HepG2 (cell line): Measurements from ENCODE around the gene CIBAR2. TPM values are rescaled to one million over a fixed set of nuclear protein-coding genes. Genes with fewer than 3 reads are reported as not detected.

Source experiments
- ATF1 ChIP-seq: IDR thresholded peaks from 2 replicates; pipeline ENCODE4 v1.6.1; 2016; ENCODE audit warnings: mild to moderate bottlenecking, control low read depth
- BATF2 ChIP-seq: sonication (generic); formaldehyde crosslinking; IDR thresholded peaks from 2 replicates; pipeline ENCODE4 v1.8.0; 2022; ENCODE audit warnings: mild to moderate bottlenecking, missing genetic modification reagents, moderate library complexity
- CEBPZ ChIP-seq: IDR thresholded peaks from 2 replicates; pipeline ENCODE4 v1.6.1; 2012; ENCODE audit warnings: low read length, improper control_type of control experiment
- CHCHD3 ChIP-seq: sonication (generic); formaldehyde crosslinking; IDR thresholded peaks from 2 replicates; pipeline ENCODE4 v1.8.0; 2022; ENCODE audit warnings: mild to moderate bottlenecking, missing genetic modification reagents, moderate library complexity
- CHD4 ChIP-seq: fragments of 200-600 bp; sonication (generic); IDR thresholded peaks from 2 replicates; pipeline ENCODE4 v1.7.0; 2017; ENCODE audit warnings: mild to moderate bottlenecking, low read length, borderline replicate concordance
- GABPA ChIP-seq, 2 experiments: IDR thresholded peaks; 2 replicates each; pipeline ENCODE4 v1.6.1; 2011 to 2016; ENCODE audit warnings: low read depth in 2 of 2, low read length in 1 of 2, missing biosample characterization in 1 of 2, missing genetic modification characterization in 1 of 2
- ISL2 ChIP-seq: sonication (generic); formaldehyde crosslinking; IDR thresholded peaks from 2 replicates; pipeline ENCODE4 v1.5.0; 2020; ENCODE audit warnings: missing genetic modification reagents
- KLF11 ChIP-seq: IDR thresholded peaks from 2 replicates; pipeline ENCODE4 v1.6.1; 2016; ENCODE audit warnings: missing compliant biosample characterization
- KLF9 ChIP-seq: IDR thresholded peaks from 2 replicates; pipeline ENCODE4 v1.6.1; 2016; ENCODE audit warnings: low read depth
- MEIS2 ChIP-seq: sonication (generic); formaldehyde crosslinking; IDR thresholded peaks from 2 replicates; pipeline ENCODE4 v1.9.0; 2021; ENCODE audit warnings: mild to moderate bottlenecking, missing genetic modification reagents
- NCOA1 ChIP-seq: sonication (generic); formaldehyde crosslinking; IDR thresholded peaks from 2 replicates; pipeline ENCODE4 v1.9.0; 2021; ENCODE audit warnings: missing genetic modification reagents
- NRL ChIP-seq: sonication (generic); formaldehyde crosslinking; IDR thresholded peaks from 2 replicates; pipeline ENCODE4 v1.5.0; 2020; ENCODE audit warnings: missing genetic modification reagents, mild to moderate bottlenecking, moderate library complexity, borderline replicate concordance
- SIN3B ChIP-seq: fragments of 150-350 bp; IDR thresholded peaks from 2 replicates; pipeline ENCODE4 v1.6.1; 2014; ENCODE audit warnings: low read length
- TBX2 ChIP-seq: sonication (generic); formaldehyde crosslinking; IDR thresholded peaks from 2 replicates; pipeline ENCODE4 v1.5.0; 2020; ENCODE audit warnings: missing genetic modification reagents, mild to moderate bottlenecking, borderline replicate concordance
- TEAD2 ChIP-seq: sonication (generic); formaldehyde crosslinking; IDR thresholded peaks from 2 replicates; pipeline ENCODE4 v1.9.0; 2021; ENCODE audit warnings: missing genetic modification reagents
- ZFP37 ChIP-seq: sonication (generic); formaldehyde crosslinking; IDR thresholded peaks from 2 replicates; pipeline ENCODE4 v1.4.0; 2020; ENCODE audit warnings: missing genetic modification reagents, borderline replicate concordance
- ZNF318 ChIP-seq: sonication (generic); formaldehyde crosslinking; IDR thresholded peaks from 2 replicates; pipeline ENCODE4 v1.4.0; 2020; ENCODE audit warnings: mild to moderate bottlenecking, missing genetic modification reagents
- ZNF343 ChIP-seq: sonication (generic); formaldehyde crosslinking; IDR thresholded peaks from 2 replicates; pipeline ENCODE4 v1.4.0; 2020; ENCODE audit warnings: mild to moderate bottlenecking, missing genetic modification reagents
- polyA plus RNA-seq, 8 experiments: library from polyadenylated mRNA; depleted of rRNA in 3 of 8; stranded (reverse) in 7 of 8; unstranded in 1 of 8; fragments of >200 nt; fragmentation: Illumina TruSeq in 4 of 8; extraction: Trizol in 4 of 8; gene quantifications; 2 replicates each; pipeline versions ENCODE4 v1.2.1 to v1.2.3, GENCODE V29; 2011 to 2016; ENCODE audit warnings: low read depth in 4 of 8, missing spikeins in 1 of 8, mixed read lengths in 1 of 8; ENCODE audit not compliant: insufficient read depth in 1 of 8
- total RNA-seq, 5 experiments: library from RNA; depleted of rRNA; stranded (reverse); fragments of >200 nt; fragmentation: Illumina TruSeq; extraction: Trizol; gene quantifications; 2 replicates each; pipeline ENCODE4 v1.2.3, GENCODE V29; 2016; ENCODE audit warnings: low read depth in 1 of 5

Gene CIBAR2
- total and polyA plus RNA-seq, 2 of the 13 experiments (the other 11 are each of a cell fraction or from before 2014, with no cell fraction given) = not detected

- TF ChIP-seq CEBPZ (no peak), KLF9 (CRISPR knock-in tag) (peak; percentile 63; the same call in 1 of the 2 replicates), TEAD2 (CRISPR knock-in tag) (no peak), SIN3B (no peak), ISL2 (peak; percentile 69; the same call in 1 of the 2 replicates), MEIS2 (CRISPR knock-in tag) (no peak), KLF11 (CRISPR knock-in tag) (peak; percentile 46), ZFP37 (peak; percentile 44; the same call in 1 of the 2 replicates), CHD4 (no peak), CHCHD3 (no peak), ZNF343 (peak; percentile 56), GABPA (IDR thresholded peaks at IDR 0.05; ENCODE audit: low read depth, low read length) (no peak), GABPA (CRISPR knock-in tag; IDR thresholded peaks at IDR 0.05; ENCODE audit: low read depth) (peak; percentile 43), NRL (CRISPR knock-in tag) (peak; percentile 52; the same call in 1 of the 2 replicates), ZNF318 (CRISPR knock-in tag) (no peak; the same call in 1 of the 2 replicates), ATF1 (CRISPR knock-in tag) (no peak), TBX2 (CRISPR knock-in tag) (peak; percentile 74), NCOA1 (CRISPR knock-in tag) (0 out of 2 replicates have a peak, but pooled peaks have one; percentile 6), BATF2 (CRISPR knock-in tag) (0 out of 2 replicates have a peak, but pooled peaks have one; percentile 65)
These were observed 24.5 kb upstream of the CIBAR2 start (continued) for GRCh38 chr16:85136702-85137322.
